NCI-H2196 treated with DMSO at 0.1 percent for 48 hours (cell line): Measurements from ENCODE around the gene CD276.

Experiments
- DNase-seq: peaks from one replicate; lab custom pipeline; 2025; ENCODE audit not compliant: unreplicated experiment; lab: John Stamatoyannopoulos, UW

The CD276 gene

DNA sequence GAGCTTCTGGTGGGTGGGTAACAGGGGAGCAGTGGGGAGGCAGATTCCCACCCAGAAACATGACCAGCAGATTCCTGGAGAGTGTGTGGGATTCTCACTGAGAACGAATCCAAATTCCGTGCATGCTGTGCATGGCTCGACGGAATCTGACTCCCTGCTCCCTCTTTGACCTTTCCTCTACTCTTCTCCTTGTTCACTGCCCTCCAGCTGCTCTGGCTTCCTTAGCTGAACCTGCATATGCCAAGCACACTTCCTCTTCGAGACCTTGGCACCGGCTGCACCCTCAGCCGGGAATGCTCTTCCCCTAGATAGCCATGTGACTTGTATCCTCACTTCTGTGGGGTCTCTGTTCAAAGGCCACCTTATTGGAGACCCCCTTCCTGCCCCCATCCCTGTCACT, 62.7 kb downstream of the CD276 start:
- DNase-seq, result no peak

DNA sequence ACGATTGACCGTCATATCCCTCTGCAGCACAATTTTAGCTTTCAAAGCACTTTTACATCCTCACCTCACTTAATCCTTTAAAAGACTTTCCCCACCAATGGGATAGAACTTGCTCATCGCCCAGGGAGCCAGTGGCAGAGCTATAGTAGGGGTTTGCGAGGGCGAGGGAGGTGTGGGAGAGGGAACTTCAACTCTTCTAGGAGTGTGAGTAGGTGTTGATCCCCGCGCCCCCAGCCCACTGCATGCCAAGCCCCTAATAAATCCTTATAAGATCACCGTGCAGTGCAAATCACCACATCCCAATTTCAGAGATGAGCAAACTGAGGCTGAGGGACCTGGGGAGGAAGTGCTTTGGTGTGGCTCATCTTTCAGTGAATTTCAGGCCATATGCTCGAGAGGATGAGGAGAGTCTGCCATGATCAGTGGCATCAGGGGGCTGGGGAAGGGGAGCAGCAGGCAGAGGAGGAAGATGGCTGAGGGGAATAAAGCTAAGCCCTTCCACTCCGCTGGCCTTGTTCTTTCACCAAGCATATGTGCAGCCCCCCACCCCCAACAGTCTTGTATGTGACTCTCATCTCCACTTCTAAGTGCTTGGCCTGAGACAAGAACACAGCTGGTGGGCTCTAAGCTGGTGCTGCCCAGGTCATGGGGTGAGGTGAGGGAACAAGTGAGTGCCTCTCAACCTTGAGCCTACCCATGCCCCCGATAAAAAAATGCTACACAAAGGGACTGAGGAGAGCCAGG, 63.8 kb downstream of the CD276 start:
- no peak for DNase-seq

DNA sequence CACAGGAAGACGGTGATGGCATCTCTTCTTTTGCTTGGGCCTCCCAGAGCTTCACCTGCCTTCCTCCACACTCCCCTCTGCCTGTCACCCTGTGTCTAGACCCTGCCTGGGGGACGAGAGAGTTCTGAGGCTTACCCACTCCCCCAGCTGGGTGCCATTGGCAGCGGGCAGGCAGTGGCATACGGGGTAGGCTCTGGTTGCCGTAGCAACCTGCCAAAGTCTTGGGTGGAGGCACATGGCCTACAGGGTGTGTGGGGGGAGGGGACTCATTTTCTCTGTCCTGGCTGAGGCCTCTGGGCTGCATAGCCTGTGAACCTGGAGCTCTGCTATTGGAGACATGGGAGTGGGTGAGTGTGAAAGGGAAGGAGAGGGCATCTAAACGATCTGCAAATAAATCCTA, 64.5 kb downstream of the CD276 start:
- DNase-seq, result no peak

DNA sequence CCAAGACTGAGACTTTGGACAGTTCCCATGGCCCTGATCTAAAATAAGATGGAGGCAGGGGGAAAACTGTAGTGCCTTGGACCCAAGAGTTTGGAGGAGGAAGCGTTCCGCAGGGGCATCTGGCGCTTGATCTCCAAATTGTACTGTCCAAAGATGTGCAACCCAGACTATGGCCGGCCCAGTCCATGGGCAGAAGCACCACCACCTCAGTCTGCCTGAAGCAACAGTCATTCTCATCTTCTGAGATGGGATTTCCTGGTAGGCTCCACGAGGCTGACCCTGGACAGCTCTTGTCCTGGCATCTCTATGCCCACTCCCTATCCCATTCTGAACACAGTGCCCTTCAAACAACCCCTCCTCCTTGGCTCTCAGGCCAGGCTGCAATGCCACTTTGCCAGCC, 65.3 kb downstream of the CD276 start:
- no peak for DNase-seq

DNA sequence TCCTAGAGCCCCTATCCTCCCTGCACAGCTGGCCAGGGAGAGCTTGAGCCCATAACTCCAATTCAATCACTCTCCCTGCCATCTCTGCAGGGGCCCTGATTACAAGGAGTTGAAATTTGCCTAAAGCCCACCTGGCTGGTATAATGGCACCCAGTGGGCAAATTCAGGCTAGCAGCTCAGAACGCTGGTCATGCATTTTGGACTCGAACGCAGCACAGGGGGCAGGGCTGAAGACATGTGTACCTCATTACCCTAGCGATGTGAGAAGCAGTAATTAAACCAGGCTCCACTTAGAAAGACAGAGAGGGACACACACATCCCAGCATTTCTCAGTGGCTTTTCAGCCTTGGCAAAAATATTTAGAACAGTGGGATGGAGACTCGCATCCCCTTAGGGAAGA, 65.8 kb downstream of the CD276 start:
- DNase-seq, result no peak

DNA sequence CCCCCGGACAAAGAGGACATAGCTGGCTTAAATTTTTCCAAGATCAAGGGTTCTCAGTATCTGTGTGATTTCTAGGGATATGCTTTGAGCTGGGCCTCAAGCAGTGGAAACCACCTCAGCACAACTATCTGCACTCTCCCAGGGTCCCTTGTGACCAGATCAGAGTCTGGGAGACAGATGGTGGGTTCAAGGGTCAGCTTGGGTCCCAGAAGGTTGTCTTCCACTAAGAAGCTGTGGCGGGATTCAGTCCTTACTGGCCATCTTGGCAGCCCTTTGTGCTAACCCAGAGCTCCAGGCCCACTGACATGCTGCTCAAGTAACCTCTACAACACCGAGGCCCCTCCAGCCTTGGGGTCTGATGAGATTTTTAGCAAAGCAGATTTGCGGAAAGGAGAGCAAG, 66.3 kb downstream of the CD276 start:
- no peak for DNase-seq

DNA sequence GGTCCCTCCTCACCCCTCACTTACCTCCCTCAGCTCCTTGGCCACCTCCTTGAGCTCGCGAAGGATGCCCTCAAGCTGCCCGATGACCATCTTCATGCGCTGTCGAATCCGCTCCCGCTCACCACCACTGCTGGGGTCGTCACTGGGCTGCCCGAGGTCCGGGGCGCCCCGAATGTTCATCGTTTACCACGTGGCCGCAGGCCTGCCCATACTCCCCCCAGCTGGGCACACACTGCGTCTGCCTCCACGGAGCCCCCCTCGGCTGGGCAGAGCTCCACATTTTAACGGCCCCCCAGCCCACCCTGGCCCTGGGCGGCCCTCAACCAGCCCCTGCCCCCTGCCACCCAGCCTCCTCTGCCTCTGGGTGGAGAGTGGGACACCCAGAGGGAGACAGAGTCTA, 66.8 kb downstream of the CD276 start:
- no peak for DNase-seq

DNA sequence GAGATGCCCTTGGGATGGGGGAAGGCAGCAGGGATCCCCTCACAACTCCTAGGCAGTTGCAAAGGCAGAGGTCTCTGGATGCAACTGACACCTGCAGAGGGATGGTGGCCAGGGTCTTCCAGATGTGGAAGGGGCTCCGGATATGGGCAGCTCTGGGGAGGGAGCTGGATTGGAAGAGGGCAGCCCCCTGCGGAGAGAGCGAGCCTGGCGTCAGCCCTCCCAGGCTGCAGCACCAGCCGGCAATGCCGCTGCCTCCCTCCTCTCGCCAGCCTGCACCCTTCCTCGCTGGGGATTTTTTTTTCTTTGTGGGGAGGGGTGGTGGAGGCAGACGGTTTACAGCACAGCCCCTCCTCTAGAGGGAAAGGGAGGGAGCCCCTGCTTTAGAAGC, 67.3 kb downstream of the CD276 start:
- no peak for DNase-seq

DNA sequence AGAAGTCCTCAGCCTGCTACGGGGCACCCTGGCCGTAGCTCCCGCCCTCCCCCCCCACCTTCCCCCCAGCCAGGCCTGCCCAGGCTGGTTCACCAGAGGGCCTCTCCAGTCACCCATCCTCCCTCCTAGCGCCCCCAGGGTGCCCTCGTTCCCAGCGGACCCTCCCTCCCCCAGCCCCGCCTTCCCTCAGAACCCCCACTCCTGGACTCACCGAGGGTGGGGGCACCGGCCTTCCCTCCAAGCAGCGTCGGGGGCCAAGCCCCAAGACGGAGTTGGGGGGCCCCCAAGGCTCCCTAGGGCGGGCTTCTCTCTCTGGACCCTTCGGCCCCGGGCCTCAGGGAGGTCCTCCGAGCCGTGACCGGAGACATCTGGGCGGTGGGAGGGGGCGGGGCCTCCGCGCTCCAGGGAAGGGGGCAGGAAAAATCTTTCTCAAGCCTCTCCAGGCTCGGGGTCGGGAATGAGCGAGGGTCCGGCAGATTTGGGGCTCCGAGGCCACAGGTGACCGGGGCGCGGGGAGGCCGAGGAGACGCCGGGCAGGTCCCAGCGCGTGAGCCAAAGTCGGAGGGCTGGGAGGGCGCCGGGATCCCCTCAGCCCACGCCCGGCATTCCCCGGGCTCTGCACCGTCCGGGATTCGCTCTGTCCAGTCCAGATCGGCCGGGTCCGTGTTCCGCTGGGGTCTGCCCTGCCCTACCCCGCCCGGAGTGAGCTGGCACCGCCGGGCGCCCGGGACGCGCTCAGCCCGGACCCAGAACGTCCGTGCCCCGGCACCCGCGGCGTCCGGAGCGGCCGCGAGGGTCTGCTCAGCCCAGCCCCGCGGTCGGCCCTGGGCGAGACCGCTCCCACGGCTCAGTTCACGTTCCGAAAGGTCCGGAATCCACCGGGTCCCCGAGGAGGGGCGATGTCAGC, 68.0 kb downstream of the CD276 start:
- DNase-seq, result no peak

DNA sequence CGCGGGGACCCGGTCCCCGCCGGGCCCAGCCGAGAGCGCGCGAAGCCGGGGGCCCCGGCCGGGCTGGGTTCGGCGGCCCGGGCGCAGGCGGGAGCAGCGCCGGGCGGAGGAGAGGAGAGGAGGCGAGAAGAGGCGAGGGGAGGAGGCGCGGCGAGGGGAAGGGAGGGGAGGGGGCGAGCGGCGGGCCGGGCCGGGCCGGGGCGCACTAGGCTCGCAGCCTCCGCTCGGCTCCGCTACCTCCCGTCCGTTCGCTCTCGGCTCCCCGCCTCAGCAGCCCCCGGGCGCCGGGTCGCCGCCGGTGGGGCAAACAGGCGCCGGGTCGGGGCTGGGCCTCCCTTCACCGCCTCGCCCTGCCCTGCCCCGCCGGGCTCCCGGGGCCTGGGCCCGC, 68.6 kb downstream of the CD276 start:
- no peak for DNase-seq

DNA sequence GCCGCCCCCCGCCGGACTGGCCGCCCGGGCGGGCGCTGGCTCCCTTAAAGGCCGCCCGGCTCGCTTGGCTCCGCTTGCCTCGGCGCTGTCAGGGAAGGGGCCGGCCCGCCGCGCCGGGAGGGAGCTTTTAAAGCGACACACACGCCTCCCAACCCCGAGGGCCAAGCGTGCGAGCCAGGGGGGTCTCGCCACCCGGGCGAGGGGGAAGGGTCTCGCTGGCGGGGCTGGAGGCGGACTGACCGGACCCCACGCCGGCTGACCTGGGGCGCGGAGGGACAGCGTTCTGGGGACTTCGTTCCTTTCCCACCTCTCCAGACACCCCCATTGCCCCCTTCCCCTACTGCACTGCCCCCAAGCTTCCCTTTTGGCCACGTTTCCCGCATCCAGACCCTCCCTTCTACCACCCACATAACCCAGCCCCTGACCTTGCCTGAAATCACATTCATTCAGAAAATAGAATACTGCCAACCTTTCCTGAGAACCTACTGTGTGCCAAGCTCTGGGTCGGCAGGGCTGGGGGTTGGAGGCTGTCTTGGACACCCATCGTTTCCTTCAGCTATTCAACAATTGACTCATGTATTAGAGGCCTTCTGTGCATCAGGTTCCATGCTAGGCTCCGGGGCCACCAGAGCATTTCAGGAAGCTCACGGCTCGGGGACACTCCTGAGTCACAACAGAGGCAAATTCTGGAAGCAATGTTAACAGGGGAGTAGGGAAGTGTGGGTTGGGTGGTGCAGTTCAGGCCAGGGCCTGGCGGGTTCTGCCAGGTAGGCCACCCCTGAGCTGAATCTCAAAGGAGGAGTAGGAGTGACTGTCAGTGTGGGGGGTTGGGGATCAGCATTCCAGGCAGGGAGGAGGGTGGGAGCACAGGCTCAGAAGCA, 69.3 kb downstream of the CD276 start, which contains the start of gene INSYN1:
INSYN1 (minus strand) TSS at position 102 of the 881 bp plus-strand sequence. CDS start 2,221 bp downstream, outside the sequence.
- DNase-seq, result no peak

DNA sequence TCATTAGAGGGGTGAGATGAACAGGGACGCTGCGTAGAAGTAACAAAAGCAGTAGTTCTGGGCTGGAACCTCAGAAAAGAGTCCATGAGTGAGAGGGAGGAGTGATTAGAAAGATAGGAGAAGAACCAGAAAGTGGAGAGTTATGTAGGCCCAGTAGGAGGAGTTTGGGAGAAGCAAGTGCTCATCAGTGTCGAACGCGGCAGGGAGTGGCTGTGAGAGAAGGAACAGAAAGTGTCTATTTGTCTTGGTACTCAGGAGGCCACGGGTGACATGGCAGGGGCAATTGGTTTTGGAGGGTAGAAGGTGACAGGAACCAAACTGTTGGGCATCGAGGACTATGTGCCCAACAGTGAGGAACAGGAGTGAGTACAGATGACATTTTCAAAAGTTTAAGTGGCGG, 70.3 kb downstream of the CD276 start:
- DNase-seq, result no peak

DNA sequence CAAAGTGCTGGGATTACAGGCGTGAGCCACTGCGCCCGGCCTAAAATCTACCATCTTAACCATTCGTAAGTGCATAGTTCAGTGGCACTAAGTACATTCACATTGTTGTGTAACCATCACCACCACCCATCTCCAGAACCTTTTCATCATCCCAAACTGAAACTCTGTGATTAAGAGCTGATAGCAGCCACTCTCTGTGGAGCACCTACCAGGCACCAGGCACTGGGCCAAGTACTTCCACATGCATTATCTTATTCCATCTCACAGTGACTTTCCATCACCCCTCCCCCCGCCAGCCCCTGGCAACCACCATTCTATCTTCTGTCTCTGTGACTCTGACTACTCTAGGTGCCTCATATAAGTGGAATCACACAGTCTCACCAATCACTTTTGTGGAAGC, 71.3 kb downstream of the CD276 start:
- DNase-seq, result no peak

DNA sequence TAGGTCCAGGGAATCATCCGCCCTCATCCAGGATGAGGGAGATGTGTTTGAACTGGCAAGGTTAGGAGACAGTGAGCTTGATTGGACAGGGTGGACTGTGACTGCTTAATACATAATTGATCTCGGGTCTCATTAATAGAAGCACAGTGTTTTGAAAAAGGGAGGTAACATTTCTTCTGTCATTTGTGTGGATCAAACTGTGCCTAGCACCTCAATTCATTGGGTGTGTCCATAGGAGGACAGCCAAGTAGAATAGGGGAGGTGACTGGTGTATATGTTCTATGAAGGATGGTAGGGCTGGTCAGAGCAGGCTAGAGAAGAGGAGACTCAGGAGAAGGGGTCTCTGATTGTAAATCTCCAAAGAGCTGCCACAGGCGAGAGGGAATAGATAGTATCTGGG, 71.8 kb downstream of the CD276 start:
- DNase-seq, result no peak

DNA sequence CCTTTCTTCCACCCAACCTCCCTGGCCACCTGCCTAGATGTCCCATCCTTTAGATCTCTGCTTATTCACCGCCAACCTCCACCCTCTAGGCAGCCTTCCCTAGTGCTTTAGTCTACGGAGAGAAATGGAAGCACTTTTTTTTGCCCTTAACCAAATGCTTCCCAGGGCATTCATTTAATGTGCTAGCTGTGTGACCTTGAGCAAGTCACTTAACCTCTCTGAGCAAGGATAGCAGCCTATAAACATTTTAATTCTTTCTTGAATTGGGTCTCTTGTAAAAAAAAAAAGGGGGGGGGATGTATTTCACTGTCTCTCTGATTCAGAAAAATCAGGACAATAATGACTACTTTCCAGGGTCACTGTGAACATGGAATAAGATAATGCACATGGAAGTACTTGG, 72.2 kb downstream of the CD276 start:
- no peak for DNase-seq

DNA sequence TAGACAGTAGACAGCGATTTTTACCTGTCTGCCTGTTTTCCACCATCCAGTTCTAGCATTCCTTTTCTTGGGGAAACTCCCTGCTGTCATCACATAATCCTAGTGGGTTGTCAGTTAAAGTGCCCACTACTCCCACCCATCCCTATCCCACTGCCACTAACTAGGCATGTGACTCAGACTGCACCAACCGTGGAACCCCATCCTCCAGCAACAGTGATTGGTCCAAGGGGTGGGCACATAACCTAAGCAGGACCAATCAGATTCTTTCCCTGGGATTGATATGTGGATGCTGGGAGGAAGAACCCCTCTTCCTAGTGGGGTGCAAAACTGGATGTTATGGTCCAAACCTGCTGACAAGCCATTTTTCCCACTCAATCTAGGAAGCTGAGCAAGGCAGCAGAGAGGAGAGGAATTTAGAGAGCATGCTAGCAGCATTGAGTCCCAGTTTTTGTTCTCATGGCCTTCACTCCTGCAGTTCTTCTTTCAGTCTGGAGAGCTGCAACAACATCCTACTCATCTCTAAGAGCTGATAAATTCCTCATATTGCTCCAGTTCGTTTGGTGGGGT, 72.8 kb downstream of the CD276 start:
- DNase-seq, result no peak

DNA sequence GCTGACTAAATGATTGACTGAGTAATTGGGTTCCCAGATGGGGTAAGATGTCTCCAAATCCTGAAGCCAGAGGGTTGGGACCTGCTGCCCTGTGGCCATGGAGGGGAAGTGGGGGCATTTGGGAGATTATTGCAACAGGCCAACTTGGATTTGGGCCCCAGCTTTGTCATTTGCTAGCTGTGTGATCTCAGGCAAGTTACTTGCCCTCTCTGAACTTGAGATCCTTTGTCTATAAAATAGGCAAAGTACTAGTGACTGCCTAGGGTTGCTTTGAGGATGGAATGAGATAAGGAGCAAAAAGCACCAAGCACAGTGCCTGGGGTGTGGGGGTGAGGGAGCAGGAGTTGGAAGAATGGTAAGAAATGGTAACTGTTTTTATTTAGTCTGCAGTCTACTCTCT, 73.4 kb downstream of the CD276 start:
- DNase-seq, result no peak

DNA sequence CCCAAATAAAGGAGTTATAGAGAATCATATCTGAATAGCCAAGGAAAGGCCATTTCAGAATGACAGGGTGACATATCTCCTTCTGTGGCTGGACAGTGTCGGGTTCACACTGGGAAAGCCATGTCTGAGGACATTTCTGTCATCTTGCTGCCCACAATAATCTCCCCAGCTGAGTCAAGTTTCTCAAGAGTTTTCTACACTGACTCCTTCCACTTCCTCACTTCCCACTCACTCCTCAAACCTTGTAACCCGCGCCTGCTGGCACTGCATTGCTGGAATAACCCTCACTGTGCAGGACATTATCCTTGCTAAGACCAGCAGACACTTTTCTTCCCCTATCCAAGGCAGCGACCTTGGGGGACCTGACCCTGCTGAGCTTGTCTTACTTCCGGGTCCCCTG, 74.3 kb downstream of the CD276 start:
- no peak for DNase-seq

DNA sequence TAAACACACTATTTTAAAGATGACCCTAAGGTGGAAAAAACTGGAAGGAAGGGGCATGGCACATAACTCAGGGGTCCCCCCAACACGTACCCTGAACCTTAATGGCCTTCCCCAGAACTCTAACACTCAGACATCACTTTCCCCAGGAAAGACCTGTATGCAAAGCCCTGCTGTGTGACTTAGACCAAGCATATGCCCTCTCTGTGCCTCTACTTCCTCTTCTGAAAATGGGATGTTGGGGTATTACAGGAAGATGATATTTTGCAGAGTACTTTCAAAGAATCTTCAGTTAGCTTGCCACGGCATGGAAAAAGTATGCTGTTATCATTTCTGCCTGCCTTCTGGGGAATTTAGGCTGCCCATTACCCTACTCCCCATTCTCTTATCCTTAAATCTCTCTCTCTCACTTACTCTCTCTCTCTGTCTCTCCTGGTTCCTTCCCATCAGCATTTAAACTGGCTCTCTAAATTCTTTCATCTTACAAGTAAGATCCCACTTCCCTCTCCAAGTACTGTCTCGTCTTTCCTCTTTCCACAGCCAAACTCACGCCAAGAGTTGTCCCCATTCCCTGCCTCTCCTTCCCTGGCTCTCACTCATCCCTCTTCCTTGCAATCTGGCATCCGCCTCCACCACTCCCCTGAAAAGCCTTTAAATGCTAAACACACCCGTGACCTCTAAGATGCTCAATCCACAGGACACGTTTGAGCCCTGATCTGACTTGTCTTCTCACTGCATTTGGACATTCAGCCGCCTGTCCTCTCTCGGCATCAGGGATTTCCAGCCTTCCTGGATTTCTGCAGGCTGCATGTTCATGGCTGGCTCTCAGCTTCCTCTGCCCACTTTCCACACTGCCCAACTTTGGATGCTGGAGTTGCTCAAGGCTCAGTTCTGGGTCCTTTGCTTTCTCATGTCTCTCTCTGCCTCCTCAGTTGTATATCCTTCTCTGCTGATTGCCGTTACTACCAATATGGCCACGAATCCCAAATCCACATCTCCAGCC, 76.4 kb downstream of the CD276 start:
- DNase-seq, result no peak

DNA sequence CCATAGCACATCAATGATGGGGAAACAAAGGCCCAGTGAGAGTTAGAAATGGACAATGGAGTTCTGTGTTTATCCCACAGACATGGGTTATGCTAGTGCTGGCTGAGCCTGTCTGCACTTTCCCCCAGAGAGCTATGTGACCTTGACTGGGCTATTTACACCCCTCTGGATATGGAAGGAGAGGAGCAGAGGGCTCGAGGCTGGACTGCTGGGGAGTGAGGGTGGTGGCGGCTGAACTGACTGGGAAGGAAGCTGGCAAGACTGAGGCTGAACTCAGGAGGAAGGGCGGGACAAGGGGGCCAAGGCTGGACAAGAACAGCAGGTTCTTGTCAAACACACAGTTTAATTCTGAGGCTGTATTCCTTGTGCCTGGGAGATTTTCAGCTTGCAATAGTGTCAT, 79.7 kb downstream of the CD276 start:
- DNase-seq, result no peak
